Left lung (tissue), 10 donors: ENCODE results near the gene STAT1. TPM values are rescaled to one million over a fixed set of nuclear protein-coding genes. Genes with fewer than 3 reads are reported as not detected.

ENCODE experiments used
- ATAC-seq: fragments of 200-7000 bp; cut with Tn5 transposase; one replicate; pipeline ENCODE4 v1.9.1; 2020; ENCODE audit warnings: moderate library complexity
- DNase-seq, 4 donors: peaks; one replicate each; pipeline ENCODE4 v3.0.0-alpha.2; 2013 to 2020
- H3K27ac ChIP-seq, 2 donors: fragments of 200-600 bp; sonication (generic) in 1 of 2; one replicate each; pipeline versions ENCODE4 v1.5.0 to v1.8.0; 2020 to 2021
- H3K27me3 ChIP-seq, 2 donors: fragments of 200-600 bp; sonication (generic) in 1 of 2; one replicate each; pipeline versions ENCODE4 v1.5.0 to v1.8.0; 2020 to 2021
- H3K36me3 ChIP-seq, 2 donors: fragments of 200-600 bp; sonication (generic) in 1 of 2; one replicate each; pipeline versions ENCODE4 v1.5.0 to v1.8.0; 2020 to 2021
- H3K4me1 ChIP-seq, 2 donors: fragments of 200-600 bp; one replicate each; pipeline ENCODE4 v1.8.0; 2021
- H3K4me3 ChIP-seq, 2 donors: fragments of 200-600 bp; sonication (generic) in 1 of 2; one replicate each; pipeline versions ENCODE4 v1.5.0 to v1.8.0; 2020 to 2021; ENCODE audit warnings: mild to moderate bottlenecking in 1 of 2
- H3K9me3 ChIP-seq, 2 donors: fragments of 200-600 bp; sonication (generic) in 1 of 2; one replicate each; pipeline versions ENCODE4 v1.5.0 to v1.8.0; 2020 to 2021
- CTCF ChIP-seq, 2 donors: fragments of 200-600 bp; sonication (generic) in 1 of 2; IDR thresholded peaks; one replicate each; pipeline versions ENCODE4 v1.5.0 to v1.8.0; 2021; ENCODE audit warnings: antibody characterized with exemption in 2 of 2
- intact Hi-C, 2 donors: fragments of 100-400 bp; cut with DNase I; formaldehyde crosslinking; loops; one replicate each; pipeline versions ENCODE4 v1.11.2 to v1.14.2; 2022
- polyA plus RNA-seq, 6 donors: library from polyadenylated mRNA; unstranded; fragments of 120-200 nt; gene quantifications; one replicate each; pipeline ENCODE4 v1.2.1, GENCODE V29; 2013; ENCODE audit not compliant: insufficient read length in 6 of 6
- total RNA-seq, 2 donors: library from RNA; stranded (reverse); fragmentation: NEBNext Ultra II Directional; extraction: Animal tissue kit (Norgen Biotek cat#: 25700); gene quantifications; one replicate each; pipeline ENCODE4 v1.2.1, GENCODE V29; 2021
- donor health status: DM: no; HTN: yes; CAD: no.
- donor health status: DM: no; HTN: no; CAD: no.

STAT1 gene
- total and polyA plus RNA-seq, 8 donors, result 54.0 to 144 (median 65.2) TPM

- Histone ChIP-seq H3K27ac (no peak overlapping the region), H3K4me3 (no peak overlapping the region), H3K9me3 (no peaks in the 10 kb centered on the region), H3K27me3 (no peaks in the 10 kb centered on the region), H3K4me1 (peaks cover 14 to 15% of the 10 kb centered on the region in 2 donors), H3K36me3 (peaks cover 0 to 35% of the 10 kb centered on the region in 2 donors)
- intact Hi-C loops, result no loop called here
- no peak for TF ChIP-seq CTCF (IDR thresholded peaks at IDR 0.05)
- DNase-seq, result no peak
- no peak for ATAC-seq
Measured at GRCh38 chr2:190935054-190935453, 78.9 kb downstream of the STAT1 start.

- Histone ChIP-seq H3K9me3 (no peaks in the 10 kb centered on the region), H3K27me3 (no peaks in the 10 kb centered on the region), H3K4me1 (peaks cover 5 to 7% of the 10 kb centered on the region in 2 donors), H3K36me3 (peaks cover 0 to 52% of the 10 kb centered on the region in 2 donors), H3K4me3 (no peak overlapping the region), H3K27ac (no peak overlapping the region)
- DNase-seq, result no peak
- TF ChIP-seq CTCF (IDR thresholded peaks at IDR 0.05), result no peak
- intact Hi-C loops, result no loop called here
- no peak for ATAC-seq
Measured at GRCh38 chr2:190933361-190933760, 80.6 kb downstream of the STAT1 start.

GRCh38 chr2:190932514-190932913 lies 81.5 kb downstream of the STAT1 start:
- DNase-seq, result no peak
- TF ChIP-seq CTCF (IDR thresholded peaks at IDR 0.05), result no peak
- no peak overlapping the region for H3K4me3 ChIP-seq
- peaks cover 0 to 4% of the 10 kb centered on the region in 2 donors for H3K4me1 ChIP-seq
- no peak overlapping the region for H3K27ac ChIP-seq
- H3K9me3 ChIP-seq, result no peaks in the 10 kb centered on the region
- intact Hi-C loops, result no loop called here
- peaks cover 0 to 60% of the 10 kb centered on the region in 2 donors for H3K36me3 ChIP-seq
- H3K27me3 ChIP-seq, result no peaks in the 10 kb centered on the region
- no peak for ATAC-seq

- Histone ChIP-seq H3K27ac (no peak overlapping the region), H3K36me3 (peaks cover 0 to 75% of the 10 kb centered on the region in 2 donors), H3K4me1 (no peaks in the 10 kb centered on the region), H3K4me3 (no peak overlapping the region), H3K27me3 (no peaks in the 10 kb centered on the region), H3K9me3 (no peaks in the 10 kb centered on the region)
- ATAC-seq, result no peak
- intact Hi-C loops, result no loop called here
- no peak for TF ChIP-seq CTCF (IDR thresholded peaks at IDR 0.05)
- no peak for DNase-seq
Measured at GRCh38 chr2:190930411-190930810, 83.6 kb downstream of the STAT1 start.

GRCh38 chr2:190929919-190930318 lies 84.1 kb downstream of the STAT1 start:
- Histone ChIP-seq H3K4me3 (no peak overlapping the region), H3K27me3 (no peaks in the 10 kb centered on the region), H3K9me3 (no peaks in the 10 kb centered on the region), H3K4me1 (no peaks in the 10 kb centered on the region), H3K27ac (no peak overlapping the region), H3K36me3 (peaks cover 0 to 80% of the 10 kb centered on the region in 2 donors)
- no peak for TF ChIP-seq CTCF (IDR thresholded peaks at IDR 0.05)
- DNase-seq, result no peak
- intact Hi-C loops, result no loop called here
- no peak for ATAC-seq
